ENCODE results near the gene CD302.

DNA sequence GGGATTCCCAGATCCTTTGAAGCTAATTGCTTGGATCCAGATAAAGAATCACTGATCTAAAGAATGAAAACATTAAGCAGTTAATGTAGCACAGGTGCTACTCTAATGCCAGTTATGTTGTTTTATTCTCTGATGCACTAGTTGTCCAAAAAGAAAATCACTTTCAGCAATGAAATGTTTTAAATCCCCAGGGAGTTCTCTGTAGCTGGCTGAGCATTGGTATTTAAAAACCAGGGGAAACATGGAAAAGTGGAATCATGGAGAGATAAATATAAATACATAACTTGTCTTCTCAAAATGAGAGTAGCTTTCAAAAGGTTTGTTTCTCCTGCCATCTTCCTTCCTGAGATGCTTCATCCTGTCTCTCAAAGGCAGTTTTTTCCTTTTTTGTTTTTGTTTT is 37.7 kb downstream of the CD302 start:
- no peak for TF ChIP-seq CTCF (IDR thresholded peaks at IDR 0.05)
- TF ChIP-seq PHF8 (IDR thresholded peaks at IDR 0.05; ENCODE audit: borderline replicate concordance, low read depth): no peak
- TF ChIP-seq, protein P1, sequence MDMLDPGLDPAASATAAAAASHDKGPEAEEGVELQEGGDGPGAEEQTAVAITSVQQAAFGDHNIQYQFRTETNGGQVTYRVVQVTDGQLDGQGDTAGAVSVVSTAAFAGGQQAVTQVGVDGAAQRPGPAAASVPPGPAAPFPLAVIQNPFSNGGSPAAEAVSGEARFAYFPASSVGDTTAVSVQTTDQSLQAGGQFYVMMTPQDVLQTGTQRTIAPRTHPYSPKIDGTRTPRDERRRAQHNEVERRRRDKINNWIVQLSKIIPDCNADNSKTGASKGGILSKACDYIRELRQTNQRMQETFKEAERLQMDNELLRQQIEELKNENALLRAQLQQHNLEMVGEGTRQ (IDR thresholded peaks at IDR 0.05): no peak
- TF ChIP-seq, protein P2, sequence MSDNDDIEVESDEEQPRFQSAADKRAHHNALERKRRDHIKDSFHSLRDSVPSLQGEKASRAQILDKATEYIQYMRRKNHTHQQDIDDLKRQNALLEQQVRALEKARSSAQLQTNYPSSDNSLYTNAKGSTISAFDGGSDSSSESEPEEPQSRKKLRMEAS (IDR thresholded peaks at IDR 0.05): no peak
- TF ChIP-seq SMC3 (IDR thresholded peaks at IDR 0.05): no peak
- no peak for TF ChIP-seq JUN (IDR thresholded peaks at IDR 0.05)
- TF ChIP-seq EHMT2 (IDR thresholded peaks at IDR 0.05; ENCODE audit: low read depth): no peak
- no peak for TF ChIP-seq POLR2A (IDR thresholded peaks at IDR 0.05; ENCODE audit: low read length)
- no peak for TF ChIP-seq BCL3 (IDR thresholded peaks at IDR 0.05)
- TF ChIP-seq CBX2 (IDR thresholded peaks at IDR 0.05; ENCODE audit: borderline replicate concordance, low read depth): no peak
- TF ChIP-seq EP300 (IDR thresholded peaks at IDR 0.05): no peak
